Dendritic cell treated with granulocyte-macrophage colony-stimulating factor and Interleukin-4, amounts not matched to agents 40 ng/mL and 50 ng/mL, for 4 days (primary cell): ENCODE results near the gene PDE4C.

Experiments
- H3K27ac Mint-ChIP-seq: one replicate; pipeline ENCODE4 v1.8.0; 2022; ENCODE audit warnings: mild to moderate bottlenecking, mixed read lengths
- H3K27me3 Mint-ChIP-seq: one replicate; pipeline ENCODE4 v1.8.0; 2022; ENCODE audit warnings: mild to moderate bottlenecking, mixed read lengths
- H3K36me3 Mint-ChIP-seq: one replicate; pipeline ENCODE4 v1.8.0; 2022; ENCODE audit warnings: low read depth, mixed read lengths
- H3K4me1 Mint-ChIP-seq: one replicate; pipeline ENCODE4 v1.8.0; 2022; ENCODE audit warnings: low read depth, mixed read lengths
- H3K4me3 Mint-ChIP-seq: one replicate; pipeline ENCODE4 v1.8.0; 2022; ENCODE audit warnings: mild to moderate bottlenecking, moderate library complexity, mixed read lengths
- H3K9me3 Mint-ChIP-seq: one replicate; pipeline ENCODE4 v1.8.0; 2022; ENCODE audit warnings: mixed read lengths
- intact Hi-C: fragments of 100-400 bp; cut with micrococcal nuclease; formaldehyde crosslinking; loops from one replicate; pipeline ENCODE4 v1.15.0; 2022

PDE4C gene

GRCh38 chr19:18263324-18264136 lies 37.3 kb upstream of the PDE4C start:
- Mint-ChIP-seq H3K4me1 (peaks cover 6% of the 10 kb centered on the region), H3K4me3 (no peak overlapping the region), H3K9me3 (no peaks in the 10 kb centered on the region), H3K27ac (no peak overlapping the region), H3K27me3 (no peaks in the 10 kb centered on the region), H3K36me3 (peaks cover 45% of the 10 kb centered on the region)
- intact Hi-C loops, result no loop called here

DNA sequence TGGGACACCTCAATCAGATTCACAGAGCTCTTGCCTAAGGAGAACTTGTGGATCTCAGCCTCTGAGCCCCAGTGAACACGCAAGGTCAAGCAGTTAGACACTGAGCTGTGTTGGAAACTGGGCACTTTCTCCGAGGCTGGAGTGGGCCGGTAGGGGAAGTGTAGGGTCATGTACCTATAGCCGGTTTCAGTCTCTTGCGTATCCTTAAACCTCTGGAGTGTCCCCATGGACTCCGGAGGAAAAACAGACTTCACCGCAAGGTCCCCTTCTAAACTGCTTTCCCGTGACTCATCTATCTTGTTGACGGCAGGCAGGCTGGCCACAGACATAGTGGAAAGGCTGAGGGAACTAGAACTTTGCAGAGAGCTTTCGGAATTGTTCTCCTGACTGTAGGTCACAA lies 36.7 kb upstream of the PDE4C start:
- H3K27ac Mint-ChIP-seq, result no peak overlapping the region
- peaks cover 38% of the 10 kb centered on the region for H3K36me3 Mint-ChIP-seq

DNA sequence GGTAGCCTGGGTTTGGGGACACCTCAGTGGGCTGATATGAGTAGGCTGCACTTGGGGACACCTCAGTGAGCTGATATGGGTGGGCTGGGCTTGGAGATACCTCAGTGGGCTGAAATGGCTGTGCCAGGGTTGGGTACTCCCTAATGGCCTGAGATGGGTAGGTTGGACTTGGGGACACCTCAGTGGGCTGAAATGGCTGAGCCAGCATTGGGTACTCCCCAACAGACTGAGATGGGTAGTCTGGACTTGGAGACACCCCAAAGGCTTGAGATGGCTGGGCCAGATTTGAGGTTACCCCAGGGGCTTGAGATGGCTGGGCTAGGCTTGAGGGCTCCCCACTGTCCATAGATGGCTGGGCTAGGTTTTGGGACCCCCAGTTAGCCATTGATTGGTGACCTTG lies 35.9 kb upstream of the PDE4C start:
- Mint-ChIP-seq H3K4me1 (no peaks in the 10 kb centered on the region), H3K27me3 (no peaks in the 10 kb centered on the region), H3K36me3 (peaks cover 31% of the 10 kb centered on the region), H3K27ac (no peak overlapping the region), H3K4me3 (no peak overlapping the region), H3K9me3 (no peaks in the 10 kb centered on the region)
- intact Hi-C loops, result no loop called here

More for the DNA sequence above, 36.7 kb upstream of the PDE4C start:
- intact Hi-C loops, result no loop called here
- H3K4me1 Mint-ChIP-seq, result no peaks in the 10 kb centered on the region
- H3K9me3 Mint-ChIP-seq, result no peaks in the 10 kb centered on the region
- no peaks in the 10 kb centered on the region for H3K27me3 Mint-ChIP-seq
- H3K4me3 Mint-ChIP-seq, result no peak overlapping the region

GRCh38 chr19:18261474-18261873 lies 35.2 kb upstream of the PDE4C start:
- Mint-ChIP-seq H3K27me3 (peaks cover 2% of the 10 kb centered on the region), H3K36me3 (peaks cover 24% of the 10 kb centered on the region), H3K4me1 (no peaks in the 10 kb centered on the region), H3K9me3 (no peaks in the 10 kb centered on the region), H3K27ac (no peak overlapping the region), H3K4me3 (no peak overlapping the region)
- intact Hi-C loops, result no loop called here

DNA sequence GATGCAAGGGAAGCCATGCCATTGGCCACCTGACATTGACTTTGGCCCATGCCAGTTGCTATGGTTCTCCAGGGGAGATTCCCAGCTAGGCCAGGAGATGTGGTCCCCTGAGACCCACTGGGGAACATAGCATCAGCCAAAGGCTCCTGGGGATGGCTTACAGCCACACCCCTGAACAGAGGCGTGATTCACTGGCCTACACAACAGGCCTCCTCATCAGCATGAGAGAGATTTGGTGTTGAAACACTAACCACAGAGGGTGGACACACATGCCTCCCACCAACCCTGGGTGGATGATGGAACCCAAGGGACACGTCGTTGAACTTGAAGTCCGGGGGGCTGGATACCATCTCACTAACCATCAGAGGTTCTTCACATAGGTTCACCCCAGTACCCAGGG lies 33.7 kb upstream of the PDE4C start:
- H3K9me3 Mint-ChIP-seq, result no peaks in the 10 kb centered on the region
- no peak overlapping the region for H3K4me3 Mint-ChIP-seq
- H3K4me1 Mint-ChIP-seq, result peaks cover 5% of the 10 kb centered on the region
- peaks cover 8% of the 10 kb centered on the region for H3K36me3 Mint-ChIP-seq
- H3K27me3 Mint-ChIP-seq, result peaks cover 10% of the 10 kb centered on the region
- intact Hi-C loops, result no loop called here
- H3K27ac Mint-ChIP-seq, result no peak overlapping the region

- H3K9me3 Mint-ChIP-seq, result no peaks in the 10 kb centered on the region
- H3K4me1 Mint-ChIP-seq, result peaks cover 25% of the 10 kb centered on the region
- no peaks in the 10 kb centered on the region for H3K36me3 Mint-ChIP-seq
- no peak overlapping the region for H3K4me3 Mint-ChIP-seq
- peaks cover 26% of the 10 kb centered on the region for H3K27me3 Mint-ChIP-seq
- H3K27ac Mint-ChIP-seq, result no peak overlapping the region
- intact Hi-C loops, result no loop called here
Measured at GRCh38 chr19:18257503-18258470, 31.5 kb upstream of the PDE4C start.

DNA sequence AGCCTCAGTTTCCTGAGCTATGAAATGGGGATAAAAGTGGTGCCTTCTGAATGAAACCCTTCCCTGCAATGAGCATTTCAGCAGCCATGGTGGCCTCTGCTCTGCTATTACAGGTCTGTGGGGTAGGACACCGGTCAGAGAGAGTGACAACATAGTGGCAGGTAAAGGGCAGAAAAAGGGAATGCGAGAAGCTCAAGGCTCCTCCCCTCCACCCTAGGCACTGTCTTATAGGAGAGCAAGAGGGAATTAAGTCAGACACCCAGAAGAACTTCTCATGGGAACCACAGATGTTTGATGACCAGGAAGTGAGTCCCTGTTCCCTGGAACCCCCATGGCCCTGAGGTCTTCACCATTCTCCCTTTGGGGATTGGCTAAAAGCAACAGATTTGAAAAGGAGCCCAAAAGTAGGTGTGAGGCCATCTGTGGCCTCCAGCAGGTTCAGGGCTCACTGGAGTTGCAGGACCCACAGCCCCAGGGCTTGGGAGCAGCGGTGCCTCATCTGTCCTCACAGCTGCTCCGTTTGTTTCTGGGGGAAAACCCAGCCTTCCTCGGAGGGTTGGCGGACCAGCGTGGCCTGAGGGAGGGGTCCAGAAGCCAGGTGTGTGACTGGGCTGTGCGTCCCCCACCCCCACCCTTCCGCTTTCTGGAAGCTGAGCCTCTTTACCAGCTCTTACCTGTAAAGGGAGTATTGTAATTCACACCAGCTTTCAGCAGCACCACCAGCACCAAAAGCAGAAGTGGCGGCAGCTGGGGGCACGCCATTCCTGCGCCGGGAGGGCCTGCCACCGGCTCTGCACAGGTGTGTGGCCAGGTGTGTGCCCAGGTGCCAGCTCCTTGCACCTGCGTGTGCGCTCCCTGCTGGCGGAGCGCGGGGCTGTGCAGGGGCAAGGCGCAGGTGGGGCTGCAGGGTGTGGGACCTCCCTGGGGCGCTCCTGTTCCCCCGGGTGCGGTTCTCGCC lies 28.6 kb upstream of the PDE4C start:
- Mint-ChIP-seq H3K4me1 (peaks cover 35% of the 10 kb centered on the region), H3K36me3 (no peaks in the 10 kb centered on the region), H3K4me3 (no peak overlapping the region), H3K9me3 (no peaks in the 10 kb centered on the region), H3K27ac (peak overlapping the region; percentile 54), H3K27me3 (peaks cover 43% of the 10 kb centered on the region)
- intact Hi-C loops, result loop anchor here (5.0 kb wide), 1 partner anchor 193 kb away; no protein-coding TSS in a partner anchor

GRCh38 chr19:18253716-18254115 lies 27.5 kb upstream of the PDE4C start:
- peaks cover 35% of the 10 kb centered on the region for H3K4me1 Mint-ChIP-seq
- peaks cover 45% of the 10 kb centered on the region for H3K27me3 Mint-ChIP-seq

GRCh38 chr19:18253130-18253529 lies 26.9 kb upstream of the PDE4C start:
- intact Hi-C loops, result loop anchor here (5.0 kb wide), 1 partner anchor 191 kb away; no protein-coding TSS in a partner anchor
- Mint-ChIP-seq H3K27me3 (peaks cover 45% of the 10 kb centered on the region), H3K4me3 (no peak overlapping the region), H3K36me3 (no peaks in the 10 kb centered on the region), H3K4me1 (peaks cover 35% of the 10 kb centered on the region), H3K9me3 (no peaks in the 10 kb centered on the region), H3K27ac (peak overlapping the region; percentile 51)

More at GRCh38 chr19:18253716-18254115, 27.5 kb upstream of the PDE4C start:
- intact Hi-C loops, result loop anchor here (5.0 kb wide), 1 partner anchor 191 kb away; no protein-coding TSS in a partner anchor
- peak overlapping the region; percentile 54 for H3K27ac Mint-ChIP-seq
- H3K9me3 Mint-ChIP-seq, result no peaks in the 10 kb centered on the region
- no peaks in the 10 kb centered on the region for H3K36me3 Mint-ChIP-seq
- H3K4me3 Mint-ChIP-seq, result no peak overlapping the region

- Mint-ChIP-seq H3K9me3 (no peaks in the 10 kb centered on the region), H3K36me3 (no peaks in the 10 kb centered on the region), H3K4me1 (peaks cover 35% of the 10 kb centered on the region), H3K27ac (peak overlapping the region; percentile 51), H3K4me3 (no peak overlapping the region), H3K27me3 (peaks cover 47% of the 10 kb centered on the region)
- intact Hi-C loops, result loop anchor here (5.0 kb wide), 1 partner anchor 190 kb away; no protein-coding TSS in a partner anchor
Measured at GRCh38 chr19:18252370-18252717, 26.1 kb upstream of the PDE4C start.

- peaks cover 47% of the 10 kb centered on the region for H3K27me3 Mint-ChIP-seq
Measured at GRCh38 chr19:18251587-18252369, 25.5 kb upstream of the PDE4C start.

GRCh38 chr19:18249834-18250233 lies 23.6 kb upstream of the PDE4C start:
- Mint-ChIP-seq H3K27me3 (peaks cover 45% of the 10 kb centered on the region), H3K4me1 (peaks cover 30% of the 10 kb centered on the region), H3K9me3 (no peaks in the 10 kb centered on the region), H3K4me3 (no peak overlapping the region), H3K36me3 (no peaks in the 10 kb centered on the region), H3K27ac (no peak overlapping the region)
- intact Hi-C loops, result loop anchor here (5.0 kb wide), 1 partner anchor 188 kb away; no protein-coding TSS in a partner anchor

More at GRCh38 chr19:18251587-18252369, 25.5 kb upstream of the PDE4C start:
- H3K9me3 Mint-ChIP-seq, result no peaks in the 10 kb centered on the region
- no peak overlapping the region for H3K4me3 Mint-ChIP-seq
- no peaks in the 10 kb centered on the region for H3K36me3 Mint-ChIP-seq
- intact Hi-C loops, result loop anchor here (1.0 to 5.0 kb wide), 2 partner anchors 43 to 189 kb away; no protein-coding TSS in a partner anchor
- peak overlapping the region; percentile 51 for H3K27ac Mint-ChIP-seq
- H3K4me1 Mint-ChIP-seq, result peaks cover 35% of the 10 kb centered on the region
